ENCODE data around the gene SUSD1.

The SUSD1 gene

GRCh38 chr9:112168197-112168596, 6.9 kb downstream of the SUSD1 start:
- no peaks in the 10 kb centered on the region for H3K27me3 ChIP-seq
- no peaks in the 10 kb centered on the region for H3K9me3 ChIP-seq (replicated peaks in 1 of 11)
- H3K9ac ChIP-seq = no peak overlapping the region
- H3K4me2 ChIP-seq = no peak overlapping the region; a peak in 1 of 22 replicates
- H3K4me1 ChIP-seq = peaks cover 10 to 43% (median 24%) of the 10 kb centered on the region in 10 experiments
- H3K4me3 ChIP-seq = no peak overlapping the region
- peaks cover 0 to 50% (median 23%) of the 10 kb centered on the region in 11 experiments; a peak in 13 of 22 replicates for H4K20me1 ChIP-seq
- TF ChIP-seq Cebpa-rat (IDR thresholded peaks at IDR 0.05) = no peak
- H3K27ac ChIP-seq = no peak overlapping the region
- peaks cover 0 to 27% (median under 1%) of the 10 kb centered on the region in 11 experiments; a peak in 6 of 22 replicates for H3K36me3 ChIP-seq

GRCh38 chr9:112166176-112167140, 8.6 kb downstream of the SUSD1 start:
- Histone ChIP-seq H3K27ac (peak overlapping the region in 5 of 11 experiments; percentile 1 to 46 (median 29); a peak in 7 of 22 replicates), H3K4me3 (no peak overlapping the region), H3K9me3 (replicated peaks in 1 of 11) (no peaks in the 10 kb centered on the region), H3K4me1 (peaks cover 19 to 42% (median 29%) of the 10 kb centered on the region in 10 experiments), H3K36me3 (peaks cover 0 to 14% (median 0%) of the 10 kb centered on the region in 11 experiments; a peak in 4 of 22 replicates), H3K9ac (peak overlapping the region in 1 of 11 experiments; percentile 36; a peak in 1 of 22 replicates), H3K27me3 (no peaks in the 10 kb centered on the region), H4K20me1 (peaks cover 0 to 60% (median 28%) of the 10 kb centered on the region in 11 experiments; a peak in 13 of 22 replicates), H3K4me2 (peak overlapping the region in 8 of 11 experiments; percentile 1 to 39 (median 18); a peak in 9 of 22 replicates)
- TF ChIP-seq Cebpa-rat (IDR thresholded peaks at IDR 0.05) = peak in 3 of 11 experiments; percentile 17 to 66 (median 53); a peak in 3 of 22 replicates

GRCh38 chr9:112162621-112163413, 12.3 kb downstream of the SUSD1 start:
- H3K9me3 ChIP-seq (replicated peaks in 1 of 11) = no peaks in the 10 kb centered on the region
- peaks cover 19 to 34% (median 25%) of the 10 kb centered on the region in 10 experiments for H3K4me1 ChIP-seq
- TF ChIP-seq Cebpa-rat (IDR thresholded peaks at IDR 0.05) = no peak
- H3K36me3 ChIP-seq = peaks cover 0 to 7% (median 0%) of the 10 kb centered on the region in 11 experiments; a peak in 2 of 22 replicates
- H4K20me1 ChIP-seq = peaks cover 0 to 55% (median 10%) of the 10 kb centered on the region in 11 experiments; a peak in 12 of 22 replicates
- no peak overlapping the region for H3K9ac ChIP-seq
- H3K4me3 ChIP-seq = no peak overlapping the region
- no peaks in the 10 kb centered on the region for H3K27me3 ChIP-seq
- H3K4me2 ChIP-seq = peak overlapping the region in 10 of 11 experiments; percentile 4 to 67 (median 45); a peak in 12 of 22 replicates
- H3K27ac ChIP-seq = peak overlapping the region in 2 of 11 experiments; percentile 21 to 40; a peak in 4 of 22 replicates

- no peak overlapping the region for H3K27ac ChIP-seq
- H4K20me1 ChIP-seq = peaks cover 0 to 38% (median 5%) of the 10 kb centered on the region in 11 experiments; a peak in 7 of 22 replicates
- no peak for TF ChIP-seq Cebpa-rat (IDR thresholded peaks at IDR 0.05)
- no peaks in the 10 kb centered on the region for H3K27me3 ChIP-seq
- no peak overlapping the region for H3K4me3 ChIP-seq
- H3K36me3 ChIP-seq = peaks cover 11 to 30% (median 21%) of the 10 kb centered on the region in 11 experiments; a peak in 17 of 22 replicates
- H3K9ac ChIP-seq = no peak overlapping the region
- H3K9me3 ChIP-seq (replicated peaks in 1 of 11) = no peaks in the 10 kb centered on the region
- peaks cover 9 to 25% (median 13%) of the 10 kb centered on the region in 10 experiments; a peak in 19 of 20 replicates for H3K4me1 ChIP-seq
- H3K4me2 ChIP-seq = no peak overlapping the region
Measured at GRCh38 chr9:112159781-112160180, 15.3 kb downstream of the SUSD1 start.

- Histone ChIP-seq H3K36me3 (peaks cover 11 to 37% (median 25%) of the 10 kb centered on the region in 11 experiments; a peak in 19 of 22 replicates), H3K4me2 (no peak overlapping the region), H3K4me3 (no peak overlapping the region), H3K9me3 (replicated peaks in 1 of 11) (no peaks in the 10 kb centered on the region), H3K4me1 (peaks cover 9 to 25% (median 13%) of the 10 kb centered on the region in 10 experiments; a peak in 19 of 20 replicates), H3K27ac (no peak overlapping the region), H3K9ac (no peak overlapping the region), H4K20me1 (peaks cover 0 to 42% (median 5%) of the 10 kb centered on the region in 11 experiments; a peak in 7 of 22 replicates), H3K27me3 (no peaks in the 10 kb centered on the region)
- TF ChIP-seq Cebpa-rat (IDR thresholded peaks at IDR 0.05) = no peak
Measured at GRCh38 chr9:112158656-112159367, 16.3 kb downstream of the SUSD1 start.

- Histone ChIP-seq H3K9ac (no peak overlapping the region), H3K27me3 (no peaks in the 10 kb centered on the region), H3K9me3 (replicated peaks in 1 of 11) (no peaks in the 10 kb centered on the region), H3K4me2 (no peak overlapping the region), H3K36me3 (peaks cover 12 to 45% (median 27%) of the 10 kb centered on the region in 11 experiments; a peak in 21 of 22 replicates), H3K4me3 (no peak overlapping the region), H3K27ac (no peak overlapping the region), H4K20me1 (peaks cover 0 to 33% (median 5%) of the 10 kb centered on the region in 11 experiments; a peak in 7 of 22 replicates), H3K4me1 (peaks cover 7 to 16% (median 9%) of the 10 kb centered on the region in 10 experiments; a peak in 19 of 20 replicates)
- no peak for TF ChIP-seq Cebpa-rat (IDR thresholded peaks at IDR 0.05)
Measured at GRCh38 chr9:112157961-112158360, 17.1 kb downstream of the SUSD1 start.

GRCh38 chr9:112157087-112157486, 18.0 kb downstream of the SUSD1 start:
- Histone ChIP-seq H3K9ac (no peak overlapping the region), H3K27me3 (no peaks in the 10 kb centered on the region), H3K4me1 (peaks cover 0 to 8% (median under 1%) of the 10 kb centered on the region in 10 experiments; a peak in 11 of 20 replicates), H3K27ac (no peak overlapping the region), H3K9me3 (replicated peaks in 1 of 11) (no peaks in the 10 kb centered on the region), H3K4me3 (no peak overlapping the region), H3K4me2 (no peak overlapping the region), H4K20me1 (peaks cover 0 to 26% (median under 1%) of the 10 kb centered on the region in 11 experiments; a peak in 5 of 22 replicates), H3K36me3 (peaks cover 19 to 54% (median 35%) of the 10 kb centered on the region in 11 experiments; a peak in 21 of 22 replicates)
- no peak for TF ChIP-seq Cebpa-rat (IDR thresholded peaks at IDR 0.05)

- no peak overlapping the region for H3K9ac ChIP-seq
- H3K4me2 ChIP-seq = no peak overlapping the region
- H3K4me1 ChIP-seq = no peaks in the 10 kb centered on the region
- H3K27me3 ChIP-seq = no peaks in the 10 kb centered on the region
- 0 out of 22 replicates have a peak, but pooled peaks cover 0 to under 1% (median 0%) of the 10 kb centered on the region in 11 experiments for H4K20me1 ChIP-seq
- TF ChIP-seq Cebpa-rat (IDR thresholded peaks at IDR 0.05) = no peak
- no peak overlapping the region for H3K27ac ChIP-seq
- peaks cover 39 to 98% (median 71%) of the 10 kb centered on the region in 11 experiments; a peak in 20 of 22 replicates for H3K36me3 ChIP-seq
- H3K4me3 ChIP-seq = no peak overlapping the region
- H3K9me3 ChIP-seq (replicated peaks in 1 of 11) = no peaks in the 10 kb centered on the region
Measured at GRCh38 chr9:112149211-112149610, 25.9 kb downstream of the SUSD1 start.
